ENCODE measurements around the gene FIGNL1. TPM values are rescaled to one million over a fixed set of nuclear protein-coding genes. Genes with fewer than 3 reads are reported as not detected.

FIGNL1 gene
- polyA plus RNA-seq, 1 experiment: 8.3 TPM

DNA sequence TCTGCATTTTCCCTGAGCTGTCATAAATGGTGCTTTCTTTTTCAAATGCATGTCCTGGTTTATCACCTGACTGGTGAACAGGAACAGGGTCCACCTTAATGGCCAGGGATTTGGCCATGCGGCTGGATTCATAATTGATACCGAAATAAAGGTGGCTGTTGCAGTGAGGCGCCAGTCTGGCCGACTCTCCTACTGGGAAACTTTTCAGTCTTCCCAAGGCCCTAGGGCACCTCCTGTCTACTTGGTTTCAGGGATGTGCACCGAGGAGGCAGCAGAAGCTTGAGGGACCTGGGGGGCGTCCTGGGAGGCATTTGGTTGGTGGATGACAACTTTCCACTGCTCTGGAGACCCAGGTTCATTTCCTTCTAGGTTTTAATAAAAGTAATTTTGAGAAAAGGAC, 46.4 kb upstream of the FIGNL1 start:
- CTCF ChIA-PET: interaction anchor here (0.6 to 2.1 kb wide), 3 partner anchors 9 to 136 kb away, joined by 3 to 5 read pairs (median 5); no protein-coding TSS in a partner anchor

DNA sequence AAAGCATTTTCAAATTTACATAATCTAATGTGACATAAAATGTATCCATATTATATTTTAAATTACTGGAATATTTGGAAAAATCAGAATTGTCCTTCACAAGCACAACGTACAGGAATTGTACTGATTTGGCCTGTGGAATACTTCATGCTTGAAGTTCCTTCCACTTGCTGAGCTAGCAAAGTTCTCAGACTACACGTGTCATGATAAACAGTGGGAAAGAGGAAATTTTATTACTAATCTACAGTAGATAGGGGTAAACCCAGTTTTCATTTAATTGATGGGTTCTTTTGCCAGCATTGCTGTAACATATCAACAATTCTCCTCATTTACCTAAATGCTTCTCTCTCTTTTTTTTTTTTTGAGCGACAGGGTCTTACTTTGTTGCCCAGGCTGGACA, 45.6 kb upstream of the FIGNL1 start:
- ChIA-PET POLR2A (no interaction called here), CTCF (interaction anchor here (0.6 to 2.1 kb wide), 2 partner anchors 77 to 137 kb away, joined by 3 to 5 read pairs; no protein-coding TSS in a partner anchor)
- Histone ChIP-seq H3K36me3 (ENCODE audit: control insufficient read depth, insufficient read depth, low read length) (no peaks in the 10 kb centered on the region), H3K27me3 (ENCODE audit: control insufficient read depth, insufficient read depth, low read length) (no peaks in the 10 kb centered on the region), H3K4me3 (ENCODE audit: low read depth, low read length) (no peak overlapping the region)
- DNase-seq (ENCODE audit: low read depth): no peak
- TF ChIP-seq, protein P1, sequence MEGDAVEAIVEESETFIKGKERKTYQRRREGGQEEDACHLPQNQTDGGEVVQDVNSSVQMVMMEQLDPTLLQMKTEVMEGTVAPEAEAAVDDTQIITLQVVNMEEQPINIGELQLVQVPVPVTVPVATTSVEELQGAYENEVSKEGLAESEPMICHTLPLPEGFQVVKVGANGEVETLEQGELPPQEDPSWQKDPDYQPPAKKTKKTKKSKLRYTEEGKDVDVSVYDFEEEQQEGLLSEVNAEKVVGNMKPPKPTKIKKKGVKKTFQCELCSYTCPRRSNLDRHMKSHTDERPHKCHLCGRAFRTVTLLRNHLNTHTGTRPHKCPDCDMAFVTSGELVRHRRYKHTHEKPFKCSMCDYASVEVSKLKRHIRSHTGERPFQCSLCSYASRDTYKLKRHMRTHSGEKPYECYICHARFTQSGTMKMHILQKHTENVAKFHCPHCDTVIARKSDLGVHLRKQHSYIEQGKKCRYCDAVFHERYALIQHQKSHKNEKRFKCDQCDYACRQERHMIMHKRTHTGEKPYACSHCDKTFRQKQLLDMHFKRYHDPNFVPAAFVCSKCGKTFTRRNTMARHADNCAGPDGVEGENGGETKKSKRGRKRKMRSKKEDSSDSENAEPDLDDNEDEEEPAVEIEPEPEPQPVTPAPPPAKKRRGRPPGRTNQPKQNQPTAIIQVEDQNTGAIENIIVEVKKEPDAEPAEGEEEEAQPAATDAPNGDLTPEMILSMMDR (IDR thresholded peaks at IDR 0.05; ENCODE audit: insufficient read depth, low read depth, low read length): no peak

More for the DNA sequence above, 46.4 kb upstream of the FIGNL1 start:
- TF ChIP-seq, protein P1 (IDR thresholded peaks at IDR 0.05; ENCODE audit: insufficient read depth, low read depth, low read length): no peak
- no peaks in the 10 kb centered on the region for H3K27me3 ChIP-seq (ENCODE audit: control insufficient read depth, insufficient read depth, low read length)
- H3K36me3 ChIP-seq (ENCODE audit: control insufficient read depth, insufficient read depth, low read length): no peaks in the 10 kb centered on the region
- DNase-seq (ENCODE audit: low read depth): no peak
- H3K4me3 ChIP-seq (ENCODE audit: low read depth, low read length): no peak overlapping the region
- POLR2A ChIA-PET: no interaction called here

DNA sequence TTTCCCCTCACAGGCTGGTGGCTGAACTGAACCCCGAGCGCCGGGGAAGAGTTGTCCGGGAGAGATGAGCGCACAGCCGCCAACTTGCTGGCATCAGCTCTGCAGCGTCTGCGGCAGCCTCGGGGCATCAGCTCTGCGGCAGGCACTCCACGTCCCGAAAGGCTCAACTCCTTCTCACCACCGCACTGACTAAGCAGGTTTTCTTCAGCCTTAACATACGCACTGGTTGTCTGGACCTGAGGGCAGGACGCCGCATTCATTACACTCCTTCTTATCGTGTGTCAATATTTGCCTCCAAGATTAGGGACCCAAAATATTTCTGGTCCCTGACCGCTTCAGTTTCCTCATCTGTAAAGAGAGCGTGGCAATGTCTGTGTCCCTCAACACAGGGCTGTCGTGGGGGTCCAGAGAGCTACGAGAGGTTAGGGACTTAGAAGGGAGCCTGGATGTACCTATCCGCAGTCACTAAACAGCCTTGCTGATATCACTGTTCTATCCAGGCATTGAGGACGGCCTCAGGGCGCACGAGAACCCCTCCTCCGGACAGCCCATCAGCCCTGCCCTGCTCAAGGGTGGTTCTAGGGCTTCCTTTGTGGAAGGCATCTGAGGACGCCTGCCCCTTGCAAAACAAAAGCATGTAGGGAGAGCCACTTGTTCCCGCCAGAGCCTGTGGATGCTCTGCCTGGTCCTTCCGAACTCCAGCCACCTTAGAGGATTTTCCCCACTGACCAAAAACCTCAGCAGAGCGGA, 42.8 kb upstream of the FIGNL1 start:
- TF ChIP-seq, protein P1 (IDR thresholded peaks at IDR 0.05; ENCODE audit: insufficient read depth, low read depth, low read length): no peak
- DNase-seq (ENCODE audit: low read depth): no peak
- POLR2A ChIA-PET: no interaction called here
- no peak overlapping the region for H3K4me3 ChIP-seq (ENCODE audit: low read depth, low read length)
- no peaks in the 10 kb centered on the region for H3K36me3 ChIP-seq (ENCODE audit: control insufficient read depth, insufficient read depth, low read length)
- no peaks in the 10 kb centered on the region for H3K27me3 ChIP-seq (ENCODE audit: control insufficient read depth, insufficient read depth, low read length)
- CTCF ChIA-PET: no interaction called here

DNA sequence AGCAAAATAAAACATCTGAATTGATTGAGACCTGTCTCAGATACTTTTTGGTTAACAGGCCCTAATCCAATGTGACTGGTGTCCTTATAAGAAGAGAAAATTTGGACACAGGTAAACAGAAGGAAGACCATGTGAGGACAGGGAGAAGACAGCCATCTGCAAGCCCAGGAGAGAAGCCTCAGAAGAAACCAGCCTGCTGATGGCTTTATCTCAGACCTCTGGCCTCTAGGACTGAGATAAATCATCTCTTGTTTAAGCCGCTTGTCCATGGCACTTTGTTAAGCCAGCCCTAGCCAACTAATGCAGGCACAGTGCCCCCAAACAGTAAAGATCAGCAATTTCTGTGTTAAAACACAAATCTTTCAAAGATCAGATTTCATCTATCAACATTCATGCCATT, 41.8 kb upstream of the FIGNL1 start:
- CTCF ChIA-PET: no interaction called here
- no peak for DNase-seq (ENCODE audit: low read depth)

DNA sequence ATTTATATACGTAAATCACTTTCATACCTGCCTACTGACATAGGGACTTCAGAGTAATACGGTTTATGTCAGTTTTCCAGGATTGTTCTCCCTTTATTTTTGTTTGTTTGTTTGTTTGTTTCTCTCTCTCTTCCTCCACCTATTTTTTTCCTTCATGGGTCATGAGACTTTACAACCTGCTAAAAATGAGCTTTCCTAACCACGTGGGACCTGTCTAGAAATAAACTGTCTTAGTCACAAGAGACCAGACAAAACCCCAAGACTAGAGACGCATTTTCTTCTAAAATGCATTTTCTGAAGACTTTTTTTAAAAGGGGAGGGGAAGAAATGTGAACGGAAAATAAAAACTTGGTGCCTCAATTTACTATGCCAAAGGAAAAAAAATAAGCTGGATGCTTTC, 41.1 kb upstream of the FIGNL1 start:
- no peak for DNase-seq (ENCODE audit: low read depth)
- no peaks in the 10 kb centered on the region for H3K36me3 ChIP-seq (ENCODE audit: control insufficient read depth, insufficient read depth, low read length)
- TF ChIP-seq, protein P1 (IDR thresholded peaks at IDR 0.05; ENCODE audit: insufficient read depth, low read depth, low read length): no peak
- H3K27me3 ChIP-seq (ENCODE audit: control insufficient read depth, insufficient read depth, low read length): 0 out of 2 replicates have a peak, but pooled peaks cover 1% of the 10 kb centered on the region
- ChIA-PET POLR2A (no interaction called here), CTCF (interaction anchor here (0.6 kb wide), 1 partner anchor 127 kb away, joined by 3 read pairs; no protein-coding TSS in a partner anchor)
- no peak overlapping the region for H3K4me3 ChIP-seq (ENCODE audit: low read depth, low read length)

More for the DNA sequence above, 41.8 kb upstream of the FIGNL1 start:
- POLR2A ChIA-PET: no interaction called here
- H3K36me3 ChIP-seq (ENCODE audit: control insufficient read depth, insufficient read depth, low read length): no peaks in the 10 kb centered on the region
- H3K4me3 ChIP-seq (ENCODE audit: low read depth, low read length): no peak overlapping the region
- TF ChIP-seq, protein P1 (IDR thresholded peaks at IDR 0.05; ENCODE audit: insufficient read depth, low read depth, low read length): no peak
- H3K27me3 ChIP-seq (ENCODE audit: control insufficient read depth, insufficient read depth, low read length): no peaks in the 10 kb centered on the region
